HCT116 (cell line): ENCODE measurements around the gene ACOT11. TPM values are rescaled to one million over a fixed set of nuclear protein-coding genes. Genes with fewer than 3 reads are reported as not detected.

ENCODE experiments used
- ATAC-seq: fragments of 200-7000 bp; cut with Tn5 transposase; 2 replicates; pipeline ENCODE4 v1.9.1; 2020; ENCODE audit warnings: mild to moderate bottlenecking, moderate library complexity
- BruUV-seq: library from RNA; stranded (reverse); fragments of 400-500 nt; replicated peaks from 2 replicates; lab custom pipeline; 2021; lab: Mats Ljungman, UMichigan
- CTCF ChIA-PET: fragments of 300-600 bp; sonication (Branson Sonifier 250); formaldehyde crosslinking; loops from one replicate; lab custom pipeline; 2021; ENCODE audit warnings: antibody characterized with exemption; lab: Charles Lee
- POLR2A ChIA-PET: fragments of 300-600, 350-600 bp; sonication (Branson Sonifier 250); formaldehyde crosslinking; loops from one replicate; lab custom pipeline; 2021; ENCODE audit warnings: antibody characterized with exemption; lab: Charles Lee
- RAD21 ChIA-PET, 2 experiments: fragments of 300-600 bp; sonication (Branson Sonifier 250); formaldehyde crosslinking; loops; one replicate each; lab custom pipeline; 2023; ENCODE audit warnings: low total read pairs in 2 of 2; ENCODE audit not compliant: uncharacterized antibody in 2 of 2, unreplicated experiment in 2 of 2, low non-redundant PET in 1 of 2; lab: Charles Lee
- DNase-seq: peaks from one replicate; pipeline ENCODE4 v3.0.0-alpha.2; 2010; ENCODE audit warnings: low read depth, low spot score
- H2AFZ ChIP-seq: fragments of 200-600 bp; shearing (Covaris generic), sonication (generic); 2 replicates; pipeline ENCODE4 v1.6.1; 2017; ENCODE audit warnings: low read depth, mixed run types, mixed read lengths, antibody characterized with exemption, low read length; ENCODE audit not compliant: poor library complexity, severe bottlenecking
- H3K27ac ChIP-seq: 2 replicates; pipeline ENCODE4 v1.5.1; 2012; ENCODE audit warnings: low read depth, low read length
- H3K27me3 ChIP-seq: fragments of 200-600 bp; sonication (generic); 2 replicates; pipeline ENCODE4 v1.6.1; 2016; ENCODE audit warnings: mixed run types, low read length, mixed read lengths; ENCODE audit not compliant: insufficient read depth
- H3K36me3 ChIP-seq, 2 experiments: fragments of 200-500 bp in 1 of 2; fragments of 200-600 bp in 1 of 2; sonication (Bioruptor generic) in 1 of 2; sonication (generic) in 1 of 2; 2 replicates each; pipeline versions ENCODE4 v1.5.1 to v1.6.1; 2014 to 2016; ENCODE audit warnings: low read length in 2 of 2, inconsistent platforms in 1 of 2, mixed read lengths in 1 of 2, mixed run types in 1 of 2; ENCODE audit not compliant: insufficient read depth in 2 of 2, control insufficient read depth in 1 of 2
- H3K4me1 ChIP-seq, 2 experiments: fragments of 200-600 bp in 1 of 2; sonication (generic) in 1 of 2; 2 replicates each; pipeline versions ENCODE4 v1.5.1 to v1.6.1; 2012 to 2017; ENCODE audit warnings: low read length in 2 of 2, inconsistent platforms in 1 of 2, mild to moderate bottlenecking in 1 of 2, mixed read lengths in 1 of 2, mixed run types in 1 of 2, moderate library complexity in 1 of 2; ENCODE audit not compliant: insufficient read depth in 2 of 2, control insufficient read depth in 1 of 2
- H3K4me2 ChIP-seq: fragments of 200-600 bp; sonication (generic); 2 replicates; pipeline ENCODE4 v1.6.1; 2017; ENCODE audit warnings: mixed run types, low read length, mixed read lengths
- H3K4me3 ChIP-seq, 2 experiments: fragments of 200-600 bp in 1 of 2; sonication (generic) in 1 of 2; replicated peaks in 1 of 2; 2 replicates each; pipeline ENCODE4 v1.5.1; 2011 to 2016; ENCODE audit warnings: low read length in 2 of 2, control low read depth in 1 of 2, low read depth in 1 of 2, mild to moderate bottlenecking in 1 of 2, mixed read lengths in 1 of 2, mixed run types in 1 of 2
- H3K79me2 ChIP-seq: fragments of 200-600 bp; sonication (generic); 2 replicates; pipeline ENCODE4 v1.6.1; 2017; ENCODE audit warnings: mild to moderate bottlenecking, mixed run types, low read length, moderate library complexity, mixed read lengths; ENCODE audit not compliant: insufficient read depth
- H3K9ac ChIP-seq: fragments of 200-600 bp; sonication (generic); 2 replicates; pipeline ENCODE4 v1.6.1; 2016; ENCODE audit warnings: low read length, mixed read lengths
- H3K9me2 ChIP-seq: fragments of 200-600 bp; sonication (generic), shearing (Covaris generic); 2 replicates; pipeline ENCODE4 v1.6.1; 2017; ENCODE audit warnings: mixed run types, mild to moderate bottlenecking, moderate library complexity; ENCODE audit not compliant: insufficient read depth
- H3K9me3 ChIP-seq, 2 experiments: fragments of 200-500 bp in 1 of 2; fragments of 200-600 bp in 1 of 2; sonication (Bioruptor generic) in 1 of 2; sonication (generic) in 1 of 2; 2 replicates each; pipeline ENCODE4 v1.6.1; 2014 to 2017; ENCODE audit warnings: low read length in 2 of 2, mixed read lengths in 2 of 2, inconsistent platforms in 1 of 2, low read depth in 1 of 2, mild to moderate bottlenecking in 1 of 2, mixed run types in 1 of 2, moderate library complexity in 1 of 2; ENCODE audit not compliant: control insufficient read depth in 1 of 2, insufficient read depth in 1 of 2
- H4K20me1 ChIP-seq: fragments of 200-600 bp; sonication (generic), shearing (Covaris generic); 2 replicates; pipeline ENCODE4 v1.6.1; 2017; ENCODE audit warnings: mixed run types, mild to moderate bottlenecking, moderate library complexity; ENCODE audit not compliant: insufficient read depth
- CBX3 ChIP-seq: IDR thresholded peaks from 2 replicates; pipeline ENCODE4 v1.6.1; 2012; ENCODE audit warnings: low read depth
- CEBPB ChIP-seq: IDR thresholded peaks from 2 replicates; pipeline ENCODE4 v1.6.1; 2012; ENCODE audit warnings: low read depth
- EZH2 ChIP-seq: fragments of 200-600 bp; sonication (generic); IDR thresholded peaks from 2 replicates; pipeline ENCODE4 v1.6.1; 2017; ENCODE audit warnings: antibody characterized with exemption, mixed run types
- FOSL1 ChIP-seq: IDR thresholded peaks from 2 replicates; pipeline ENCODE4 v1.6.1; 2012; ENCODE audit warnings: low read depth
- MAX ChIP-seq: IDR thresholded peaks from 2 replicates; pipeline ENCODE4 v1.6.1; 2012
- POLR2A ChIP-seq: IDR thresholded peaks from 2 replicates; pipeline ENCODE4 v1.7.0; 2011; ENCODE audit warnings: borderline replicate concordance; ENCODE audit not compliant: insufficient read depth, insufficient read length; ENCODE audit errors: extremely low read depth
- TCF7L2 ChIP-seq: IDR thresholded peaks from 2 replicates; pipeline ENCODE4 v1.7.0; 2011; ENCODE audit warnings: borderline replicate concordance, inconsistent platforms; ENCODE audit not compliant: insufficient read depth, insufficient read length; ENCODE audit errors: extremely low read depth
- YY1 ChIP-seq: IDR thresholded peaks from 2 replicates; pipeline ENCODE4 v1.6.1; 2011; ENCODE audit warnings: low read length, low read depth, moderate library complexity, mild to moderate bottlenecking; ENCODE audit not compliant: insufficient replicate concordance; ENCODE audit errors: extremely low read depth
- intact Hi-C: fragments of 100-400 bp; cut with micrococcal nuclease; formaldehyde crosslinking; loops from 2 replicates; pipeline ENCODE4 v1.10.0; 2022
- total RNA-seq: library from RNA; stranded (reverse); gene quantifications from one replicate; pipeline ENCODE4 v1.2.1, GENCODE V29; 2021; ENCODE audit not compliant: unreplicated experiment

ACOT11 gene
- total RNA-seq, 1 experiment from 2014 or later, result 31.1 TPM

- peak within 1 kb of the TSS; percentile 46 for H3K4me2 ChIP-seq
- H3K4me3 ChIP-seq, result peak within 1 kb of the TSS in 1 of 2 experiments; percentile 10; a peak in 1 of 4 replicates
- CTCF ChIA-PET, result no interaction called here
- H2AFZ ChIP-seq, result no peak within 1 kb of the TSS
- H3K9ac ChIP-seq, result no peak within 1 kb of the TSS
- ATAC-seq (peak; percentile 57; the same call in 1 of the 2 replicates), DNase-seq (no peak)
- POLR2A ChIA-PET, result no interaction called here
- H3K9me2 ChIP-seq, result no peaks in the 10 kb centered on the region
- TF ChIP-seq TCF7L2 (no peak), EZH2 (no peak), CBX3 (no peak), FOSL1 (no peak), CEBPB (no peak), YY1 (no peak), MAX (no peak), POLR2A (no peak)
- peaks cover 11% of the 10 kb centered on the region in 2 experiments; a peak in 3 of 4 replicates for H3K9me3 ChIP-seq
- H3K27ac ChIP-seq, result no peak within 1 kb of the TSS
- RAD21 ChIA-PET, result interaction anchor here in 1 of 2 experiments (0.7 kb wide), 1 partner anchor 206 kb away, joined by 3 read pairs; no protein-coding TSS in a partner anchor
- H3K79me2 ChIP-seq, result no peaks in the 10 kb centered on the region
- H3K27me3 ChIP-seq, result no peaks in the 10 kb centered on the region
- H3K4me1 ChIP-seq, result peaks cover 4 to 12% of the 10 kb centered on the region in 2 experiments; a peak in 3 of 4 replicates
- no peaks in the 10 kb centered on the region for H4K20me1 ChIP-seq
- BruUV-seq, result no TSS peak
- H3K36me3 ChIP-seq, result no peaks in the 10 kb centered on the region
- intact Hi-C loops, result no loop called here
Measured at GRCh38 chr1:54640863-54641836, 93.1 kb downstream of the ACOT11 start, which contains the start of gene MROH7. Gene MROH7, plus strand, starts transcription at chr1:54641786. Its CDS starts 11,141 bp downstream, at chr1:54652927.
